ENCODE data around the gene SPN. TPM values are rescaled to one million over a fixed set of nuclear protein-coding genes. Genes with fewer than 3 reads are reported as not detected.

The SPN gene
- total RNA-seq, 2 experiments from 2014 or later = 109 to 114 TPM

- no peak overlapping the region for H3K4me3 Mint-ChIP-seq
- no peak overlapping the region for H3K27ac Mint-ChIP-seq
- H3K27me3 Mint-ChIP-seq = no peaks in the 10 kb centered on the region
- H3K9me3 Mint-ChIP-seq = no peaks in the 10 kb centered on the region
- DNase-seq = peak; percentile 33
- no peaks in the 10 kb centered on the region for H3K36me3 Mint-ChIP-seq
- CTCF ChIA-PET = interaction anchor here (0.7 to 7.1 kb wide), 8 partner anchors 9 to 322 kb away, joined by 3 to 68 read pairs (median 4); no protein-coding TSS in a partner anchor
- H3K4me1 Mint-ChIP-seq (ENCODE audit: low read depth) = peaks cover 15% of the 10 kb centered on the region
- POLR2A ChIA-PET = no interaction called here
- intact Hi-C loops (cut with micrococcal nuclease) = loop anchor here (1.0 kb wide), 1 partner anchor 8 kb away; no protein-coding TSS in a partner anchor
Measured at GRCh38 chr16:29710227-29711219, 47.5 kb downstream of the SPN start.

GRCh38 chr16:29712809-29713208 lies 49.8 kb downstream of the SPN start:
- H3K9me3 Mint-ChIP-seq = no peaks in the 10 kb centered on the region
- no peak for DNase-seq
- ChIA-PET POLR2A (no interaction called here), CTCF (interaction anchor here (0.7 to 7.1 kb wide), 3 partner anchors 12 to 319 kb away, joined by 3 to 68 read pairs (median 4); no protein-coding TSS in a partner anchor)
- H3K36me3 Mint-ChIP-seq = no peaks in the 10 kb centered on the region
- H3K4me3 Mint-ChIP-seq = no peak overlapping the region
- H3K27me3 Mint-ChIP-seq = no peaks in the 10 kb centered on the region
- no peak overlapping the region for H3K27ac Mint-ChIP-seq
- intact Hi-C loops (cut with micrococcal nuclease) = no loop called here
- H3K4me1 Mint-ChIP-seq (ENCODE audit: low read depth) = peaks cover 15% of the 10 kb centered on the region

GRCh38 chr16:29714396-29714795 lies 51.3 kb downstream of the SPN start:
- Mint-ChIP-seq H3K4me1 (ENCODE audit: low read depth) (peaks cover 15% of the 10 kb centered on the region), H3K27me3 (no peaks in the 10 kb centered on the region), H3K9me3 (no peaks in the 10 kb centered on the region), H3K36me3 (no peaks in the 10 kb centered on the region), H3K27ac (no peak overlapping the region), H3K4me3 (no peak overlapping the region)
- ChIA-PET POLR2A (interaction anchor here (1.3 to 1.8 kb wide), 2 partner anchors 12 to 76 kb away, joined by 4 to 5 read pairs; partner anchors contain the start of gene KIF22), CTCF (interaction anchor here (0.8 to 7.1 kb wide), 5 partner anchors 13 to 318 kb away, joined by 3 to 68 read pairs (median 3); no protein-coding TSS in a partner anchor)
- intact Hi-C loops (cut with micrococcal nuclease) = no loop called here
- DNase-seq = no peak

GRCh38 chr16:29714972-29715371 lies 51.9 kb downstream of the SPN start:
- no peak for DNase-seq
- ChIA-PET POLR2A (interaction anchor here (1.3 to 1.8 kb wide), 2 partner anchors 12 to 76 kb away, joined by 4 to 5 read pairs; partner anchors contain the start of gene KIF22), CTCF (interaction anchor here (0.8 to 7.1 kb wide), 7 partner anchors 14 to 340 kb away, joined by 3 to 68 read pairs (median 3); no protein-coding TSS in a partner anchor)
- Mint-ChIP-seq H3K27me3 (no peaks in the 10 kb centered on the region), H3K9me3 (no peaks in the 10 kb centered on the region), H3K4me3 (no peak overlapping the region), H3K36me3 (no peaks in the 10 kb centered on the region), H3K4me1 (ENCODE audit: low read depth) (peaks cover 10% of the 10 kb centered on the region), H3K27ac (no peak overlapping the region)
- intact Hi-C loops (cut with micrococcal nuclease) = no loop called here

GRCh38 chr16:29717113-29717512 lies 54.1 kb downstream of the SPN start:
- Mint-ChIP-seq H3K4me1 (ENCODE audit: low read depth) (peaks cover 5% of the 10 kb centered on the region), H3K27me3 (no peaks in the 10 kb centered on the region), H3K36me3 (no peaks in the 10 kb centered on the region), H3K27ac (no peak overlapping the region), H3K4me3 (no peak overlapping the region), H3K9me3 (no peaks in the 10 kb centered on the region)
- ChIA-PET CTCF (interaction anchor here (0.6 to 2.0 kb wide), 7 partner anchors 12 to 451 kb away, joined by 3 to 12 read pairs (median 3); no protein-coding TSS in a partner anchor), POLR2A (no interaction called here)
- no peak for DNase-seq
- intact Hi-C loops (cut with micrococcal nuclease) = no loop called here

- Mint-ChIP-seq H3K27me3 (no peaks in the 10 kb centered on the region), H3K4me3 (no peak overlapping the region), H3K36me3 (no peaks in the 10 kb centered on the region), H3K27ac (no peak overlapping the region), H3K4me1 (ENCODE audit: low read depth) (peaks cover 8% of the 10 kb centered on the region), H3K9me3 (no peaks in the 10 kb centered on the region)
- ChIA-PET POLR2A (no interaction called here), CTCF (interaction anchor here (0.7 to 3.3 kb wide), 4 partner anchors 9 to 1225 kb away, joined by 3 to 12 read pairs (median 4); no protein-coding TSS in a partner anchor)
- intact Hi-C loops (cut with micrococcal nuclease) = no loop called here
- DNase-seq = no peak
Measured at GRCh38 chr16:29719063-29719462, 56.0 kb downstream of the SPN start.

Other genes starting within 250 kb of the SPN start
- 1 to 10 TPM; 7.7 to 9.8 TPM for gene BOLA2, start 208.9 kb upstream of the SPN start, total RNA-seq
- gene SLX1B, start 208.7 kb upstream of the SPN start, total RNA-seq = 10 to 100 TPM; 56.5 to 63.2 TPM
- gene SULT1A4, start 203.3 kb upstream of the SPN start, total RNA-seq = 1 to 10 TPM; 1.4 to 2.4 TPM
- 10 to 100 TPM; 38.3 to 45.1 TPM for gene NPIPB12, start 156.8 kb upstream of the SPN start, total RNA-seq
- gene QPRT, start 15.9 kb downstream of the SPN start, total RNA-seq = 1 to 10 TPM; 8.7 to 9.7 TPM
- gene C16orf54, start 82.7 kb downstream of the SPN start, total RNA-seq = 10 to 100 TPM; 25.2 to 26.2 TPM
- gene ZG16, start 115.0 kb downstream of the SPN start, total RNA-seq = not detected
- 100 to 1,000 TPM; 174 to 180 TPM for gene KIF22, start 127.5 kb downstream of the SPN start, total RNA-seq
- gene MAZ, start 143.3 kb downstream of the SPN start, total RNA-seq = 100 to 1,000 TPM; 227 to 242 TPM
- gene PRRT2, start 148.9 kb downstream of the SPN start, total RNA-seq = 1 to 10 TPM in 1 of 2 experiments, under 1 TPM in 1; 1.00 to 2.6 TPM
- gene PAGR1, start 152.9 kb downstream of the SPN start, total RNA-seq = 10 to 100 TPM; 21.9 to 24.0 TPM
- gene MVP, start 157.2 kb downstream of the SPN start, total RNA-seq = 100 to 1,000 TPM; 149 to 156 TPM
- gene CDIPT, start 200.0 kb downstream of the SPN start, total RNA-seq = 10 to 100 TPM; 39.5 to 43.9 TPM
- gene SEZ6L2, start 236.3 kb downstream of the SPN start, total RNA-seq = under 1 TPM; 0.38 to 0.58 TPM
- 1 to 10 TPM; 1.6 to 1.9 TPM for gene ASPHD1, start 237.2 kb downstream of the SPN start, total RNA-seq

Measured in activated CD4-positive, alpha-beta memory T cell treated with anti-CD3 and anti-CD28 coated beads for 36 hours (primary cell).